CD14-positive monocyte (primary cell): ENCODE data around the gene LCE5A. TPM values are rescaled to one million over a fixed set of nuclear protein-coding genes. Genes with fewer than 3 reads are reported as not detected.
"Not testable (repeated sequence)": the region's sequence is repeated elsewhere in the genome, so short reads cannot be mapped to it uniquely, and the experiment has no call there.

Source experiments
- DNase-seq, 3 donors: peaks; one replicate each; pipeline ENCODE4 v3.0.0-alpha.2; 2011 to 2022
- H2AFZ ChIP-seq: 2 replicates; pipeline ENCODE4 v1.6.0; 2012; ENCODE audit warnings: mild to moderate bottlenecking, low read depth, low read length, inconsistent platforms; ENCODE audit not compliant: insufficient read depth, poor library complexity, severe bottlenecking
- H3K27ac ChIP-seq, 2 donors: 1 replicate in 1 of 2; 2 replicates in 1 of 2; pipeline ENCODE4 v1.5.1; 2012 to 2013; ENCODE audit warnings: low read length in 2 of 2, control low read depth in 1 of 2, inconsistent platforms in 1 of 2, low read depth in 1 of 2, mild to moderate bottlenecking in 1 of 2
- H3K27me3 ChIP-seq, 2 donors: one replicate each; pipeline versions ENCODE4 v1.6.0 to v1.6.1; 2011 to 2013; ENCODE audit warnings: low read length in 2 of 2; ENCODE audit not compliant: control insufficient read depth in 2 of 2, insufficient read depth in 2 of 2
- H3K36me3 ChIP-seq, 2 donors: replicated peaks in 1 of 2; 1 replicate in 1 of 2; 2 replicates in 1 of 2; pipeline versions ENCODE4 v1.5.1 to v1.6.1; 2012 to 2013; ENCODE audit warnings: low read length in 2 of 2, control low read depth in 1 of 2, inconsistent platforms in 1 of 2, mild to moderate bottlenecking in 1 of 2; ENCODE audit not compliant: insufficient read depth in 2 of 2, control insufficient read depth in 1 of 2
- H3K4me1 ChIP-seq, 2 donors: 1 replicate in 1 of 2; 2 replicates in 1 of 2; pipeline versions ENCODE4 v1.5.1 to v1.6.1; 2012 to 2013; ENCODE audit warnings: low read length in 2 of 2, control low read depth in 1 of 2, inconsistent platforms in 1 of 2, mild to moderate bottlenecking in 1 of 2, moderate library complexity in 1 of 2; ENCODE audit not compliant: insufficient read depth in 2 of 2, control insufficient read depth in 1 of 2
- H3K4me2 ChIP-seq: replicated peaks from 2 replicates; pipeline ENCODE3; 2012; ENCODE audit warnings: low read length, moderate library complexity, mild to moderate bottlenecking; ENCODE audit not compliant: poor library complexity, severe bottlenecking; ENCODE audit errors: extremely low read depth
- H3K4me3 ChIP-seq, 3 experiments: fragments of 200-600 bp in 1 of 3; sonication (generic) in 1 of 3; replicated peaks in 1 of 3; 1 replicate in 2 of 3; 2 replicates in 1 of 3; pipeline ENCODE4 v1.5.1; 2011 to 2013; ENCODE audit warnings: low read length in 3 of 3, mild to moderate bottlenecking in 3 of 3, control low read depth in 2 of 3, low read depth in 2 of 3, inconsistent platforms in 1 of 3, moderate library complexity in 1 of 3
- H3K79me2 ChIP-seq: 2 replicates; pipeline ENCODE4 v1.6.0; 2012; ENCODE audit warnings: mild to moderate bottlenecking, control low read depth, inconsistent platforms, low read length, moderate library complexity; ENCODE audit not compliant: insufficient read depth
- H3K9ac ChIP-seq: 2 replicates; pipeline ENCODE4 v1.6.0; 2017; ENCODE audit warnings: low read length, mild to moderate bottlenecking; ENCODE audit not compliant: insufficient read depth, poor library complexity, severe bottlenecking
- H3K9me3 ChIP-seq, 2 donors: replicated peaks in 1 of 2; 1 replicate in 1 of 2; 2 replicates in 1 of 2; pipeline versions ENCODE4 v1.5.1 to v1.6.1; 2012 to 2013; ENCODE audit warnings: low read length in 2 of 2, control low read depth in 1 of 2; ENCODE audit not compliant: control insufficient read depth in 1 of 2, insufficient read depth in 1 of 2
- H4K20me1 ChIP-seq: 2 replicates; pipeline ENCODE4 v1.6.0; 2012; ENCODE audit warnings: mild to moderate bottlenecking, low read length, control low read depth, moderate library complexity; ENCODE audit not compliant: insufficient read depth
- H3K27ac Mint-ChIP-seq, 7 donors: one replicate each; pipeline ENCODE4 v1.8.0; 2020; ENCODE audit warnings: mild to moderate bottlenecking in 7 of 7, mixed read lengths in 7 of 7, moderate library complexity in 6 of 7, inconsistent platforms in 2 of 7
- H3K27me3 Mint-ChIP-seq, 3 donors: one replicate each; pipeline ENCODE4 v1.8.0; 2021 to 2022; ENCODE audit warnings: low read depth in 3 of 3, mild to moderate bottlenecking in 3 of 3, mixed read lengths in 3 of 3, moderate library complexity in 3 of 3, inconsistent platforms in 1 of 3
- H3K36me3 Mint-ChIP-seq, 2 donors: one replicate each; pipeline ENCODE4 v1.8.0; 2020; ENCODE audit warnings: mixed read lengths in 2 of 2, inconsistent platforms in 1 of 2, mild to moderate bottlenecking in 1 of 2
- H3K4me1 Mint-ChIP-seq: one replicate; pipeline ENCODE4 v1.8.0; 2020; ENCODE audit warnings: mild to moderate bottlenecking, mixed read lengths
- H3K4me3 Mint-ChIP-seq, 2 donors: one replicate each; pipeline ENCODE4 v1.8.0; 2020; ENCODE audit warnings: mild to moderate bottlenecking in 2 of 2, mixed read lengths in 2 of 2, moderate library complexity in 1 of 2
- H3K9me3 Mint-ChIP-seq, 7 donors: one replicate each; pipeline ENCODE4 v1.8.0; 2020 to 2022; ENCODE audit warnings: mixed read lengths in 7 of 7, mild to moderate bottlenecking in 6 of 7, moderate library complexity in 6 of 7, inconsistent platforms in 2 of 7
- CTCF ChIP-seq: fragments of 200-600 bp; IDR thresholded peaks from one replicate; pipeline ENCODE4 v1.8.0; 2022; ENCODE audit warnings: antibody characterized with exemption, mild to moderate bottlenecking
- WGBS: methylation state at CpG from one replicate; pipeline ENCODE4 v1.1.5; 2013; ENCODE audit warnings: missing lambda C conversion rate; ENCODE audit not compliant: insufficient coverage; 5-methylcytosine and 5-hydroxymethylcytosine counted together
- intact Hi-C, 2 donors: fragments of 100-400 bp; cut with micrococcal nuclease; formaldehyde crosslinking; loops; one replicate each; pipeline versions ENCODE4 v1.15.0 to v1.15.1; 2023
- polyA plus RNA-seq, 3 donors: library from polyadenylated mRNA; depleted of rRNA in 1 of 3; unstranded in 2 of 3; stranded (reverse) in 1 of 3; fragments of 300-500 nt in 2 of 3; fragments of >200 nt in 1 of 3; fragmentation: Illumina TruSeq in 2 of 3; gene quantifications; 1 replicate in 2 of 3; 2 replicates in 1 of 3; pipeline ENCODE4 v1.2.3, GENCODE V29; 2012 to 2021

The LCE5A gene
- polyA plus RNA-seq, 3 donors, result not detected

GRCh38 chr1:152487871-152488270 lies 22.7 kb upstream of the LCE5A start:
- Histone ChIP-seq H3K27me3 (no peaks in the 10 kb centered on the region), H3K4me2 (no peak overlapping the region), H3K9ac (no peak overlapping the region), H3K9me3 (no peaks in the 10 kb centered on the region), H2AFZ (no peak overlapping the region), H3K79me2 (no peaks in the 10 kb centered on the region), H3K4me3 (no peak overlapping the region), H3K36me3 (no peaks in the 10 kb centered on the region), H3K4me1 (no peaks in the 10 kb centered on the region), H4K20me1 (no peaks in the 10 kb centered on the region), H3K27ac (no peak overlapping the region)
- Mint-ChIP-seq H3K27ac (no peak overlapping the region), H3K27me3 (peaks cover 0 to 6% (median 5%) of the 10 kb centered on the region in 3 donors), H3K4me3 (no peak overlapping the region), H3K4me1 (peaks cover 2% of the 10 kb centered on the region), H3K9me3 (peaks cover 0 to 5% (median 1%) of the 10 kb centered on the region in 7 donors), H3K36me3 (no peaks in the 10 kb centered on the region)
- 80% methylated on average over 1 of the region's 2 CpGs for WGBS
- no peak for TF ChIP-seq CTCF
- DNase-seq, result no peak
- intact Hi-C loops, result loop anchor here in 1 of 2 donors (5.0 kb wide), 1 partner anchor 49 kb away; no protein-coding TSS in a partner anchor

GRCh38 chr1:152491537-152491936 lies 19.1 kb upstream of the LCE5A start:
- not testable (repeated sequence) for H3K4me2 ChIP-seq

More at GRCh38 chr1:152491537-152491936, 19.1 kb upstream of the LCE5A start:
- H3K4me1 ChIP-seq, H3K27ac ChIP-seq, H3K79me2 ChIP-seq, H4K20me1 ChIP-seq, H3K4me3 Mint-ChIP-seq, H3K27me3 ChIP-seq, H3K27me3 Mint-ChIP-seq, H3K9me3 ChIP-seq, DNase-seq, H3K36me3 Mint-ChIP-seq, H2AFZ ChIP-seq, intact Hi-C loops, H3K27ac Mint-ChIP-seq, H3K36me3 ChIP-seq, H3K4me3 ChIP-seq, H3K9me3 Mint-ChIP-seq, H3K9ac ChIP-seq, H3K4me1 Mint-ChIP-seq: not testable (repeated sequence)
